ENCODE data around the gene DOHH. TPM values are rescaled to one million over a fixed set of nuclear protein-coding genes. Genes with fewer than 3 reads are reported as not detected.

The DOHH gene
- total and polyA plus RNA-seq, 9 of the 15 experiments (the other 6 are each of a cell fraction or from before 2014, with no cell fraction given) = 0.14 to 47.2 (median 5.1) TPM

- in situ Hi-C loops (cut with MboI) (no loop called here), intact Hi-C loops (cut with micrococcal nuclease) (loop anchor here (1.0 to 10.0 kb wide), 2 partner anchors 32 to 60 kb away; partner anchors contain the start of gene TBXA2R)
- Histone ChIP-seq H3K27me3 (ENCODE audit: control insufficient read depth in 2 of 2, insufficient read depth in 2 of 2, low read length in 2 of 2) (no peaks in the 10 kb centered on the region), H3K4me2 (ENCODE audit: insufficient read depth, low read length) (no peak overlapping the region), H3K36me3 (ENCODE audit: control insufficient read depth, insufficient read depth, low read length) (peaks cover 65% of the 10 kb centered on the region; the same call in 2 of the 3 replicates), H2AFZ (ENCODE audit: low read depth, low read length) (no peak overlapping the region), H3K4me3 (no peak overlapping the region), H3K4me1 (replicated peaks in 1 of 2; ENCODE audit: control insufficient read depth in 2 of 2, insufficient read depth in 2 of 2, low read length in 2 of 2) (peaks cover 0 to 49% of the 10 kb centered on the region in 2 experiments; a peak in 3 of 5 replicates), H3K9ac (ENCODE audit: insufficient read depth in 1 of 2, low read depth in 2 of 2, low read length in 2 of 2) (0 out of 4 replicates have a peak overlapping the region, but pooled peaks of 1 of the 2 experiments have one; percentile 6), H4K20me1 (replicated peaks; ENCODE audit: control insufficient read depth, insufficient read depth, low read length) (peaks cover 5% of the 10 kb centered on the region; the same call in 1 of the 2 replicates), H3K9me1 (ENCODE audit: control insufficient read depth, insufficient read depth, low read length) (no peaks in the 10 kb centered on the region), H3K9me3 (replicated peaks; ENCODE audit: control insufficient read depth, insufficient read depth, low read depth, low read length) (no peaks in the 10 kb centered on the region), H3K79me2 (ENCODE audit: control insufficient read depth, insufficient read depth, low read length) (no peaks in the 10 kb centered on the region), H3K27ac (ENCODE audit: extremely low read depth, low read depth, low read length) (no peak overlapping the region)
- CTCF ChIA-PET (ENCODE audit: low intra/inter-chr PET ratio) = interaction anchor here (0.6 to 2.1 kb wide), 4 partner anchors 29 to 308 kb away, joined by 3 to 19 read pairs (median 4); no protein-coding TSS in a partner anchor
- FAIRE-seq (peak; percentile 93), DNase-seq (ENCODE audit: extremely low read depth in 1 of 4, low spot score in 3 of 4) (peak; percentile 81 to 85 (median 84)), ATAC-seq (peak; percentile 93)
- no TSS peak for BruUV-seq (replicated peaks)
- 31% methylated on average over 12 of the region's 30 CpGs for WGBS (ENCODE audit: insufficient coverage, low coverage, missing lambda C conversion rate)
- POLR2A ChIA-PET = interaction anchor here (0.6 to 1.3 kb wide), 4 partner anchors 12 to 126 kb away, joined by 3 to 5 read pairs (median 3); partner anchors contain the start of gene MFSD12
- TF ChIP-seq MTA3 (IDR thresholded peaks at IDR 0.05; ENCODE audit: borderline replicate concordance) (peak; percentile 64; the same call in 1 of the 2 replicates), KDM2B (CRISPR knock-in tag; IDR thresholded peaks at IDR 0.05) (no peak), BCOR (IDR thresholded peaks at IDR 0.05) (peak; percentile 91), TAL1 (IDR thresholded peaks at IDR 0.05) (no peak), CBX1 (IDR thresholded peaks at IDR 0.05; ENCODE audit: low read depth) (peak; percentile 32; the same call in 1 of the 2 replicates), TFAM (CRISPR knock-in tag; conservative IDR thresholded peaks at IDR 0.05) (no peak), NFIC (IDR thresholded peaks at IDR 0.05) (peak; percentile 26; the same call in 1 of the 2 replicates), HSF4 (CRISPR knock-in tag; IDR thresholded peaks at IDR 0.05; ENCODE audit: borderline replicate concordance) (no peak), SMC3 (conservative IDR thresholded peaks at IDR 0.05; ENCODE audit: insufficient read depth, low read depth, low read length) (peak; percentile 93), SAFB2 (IDR thresholded peaks at IDR 0.05; ENCODE audit: borderline replicate concordance, low read depth, low read length, severe bottlenecking) (no peak), FOXA3 (CRISPR knock-in tag; conservative IDR thresholded peaks at IDR 0.05 in 1 of 2, IDR thresholded peaks at IDR 0.05 in 1 of 2) (no peak), CTBP1 (IDR thresholded peaks at IDR 0.05; ENCODE audit: borderline replicate concordance) (peak; percentile 60; the same call in 1 of the 2 replicates), ZNF217 (CRISPR knock-in tag; IDR thresholded peaks at IDR 0.05) (no peak), RBBP5 (IDR thresholded peaks at IDR 0.05; ENCODE audit: borderline replicate concordance, insufficient read depth, low read length, poor library complexity, severe bottlenecking) (no peak)
- TF ChIP-seq, protein P1, sequence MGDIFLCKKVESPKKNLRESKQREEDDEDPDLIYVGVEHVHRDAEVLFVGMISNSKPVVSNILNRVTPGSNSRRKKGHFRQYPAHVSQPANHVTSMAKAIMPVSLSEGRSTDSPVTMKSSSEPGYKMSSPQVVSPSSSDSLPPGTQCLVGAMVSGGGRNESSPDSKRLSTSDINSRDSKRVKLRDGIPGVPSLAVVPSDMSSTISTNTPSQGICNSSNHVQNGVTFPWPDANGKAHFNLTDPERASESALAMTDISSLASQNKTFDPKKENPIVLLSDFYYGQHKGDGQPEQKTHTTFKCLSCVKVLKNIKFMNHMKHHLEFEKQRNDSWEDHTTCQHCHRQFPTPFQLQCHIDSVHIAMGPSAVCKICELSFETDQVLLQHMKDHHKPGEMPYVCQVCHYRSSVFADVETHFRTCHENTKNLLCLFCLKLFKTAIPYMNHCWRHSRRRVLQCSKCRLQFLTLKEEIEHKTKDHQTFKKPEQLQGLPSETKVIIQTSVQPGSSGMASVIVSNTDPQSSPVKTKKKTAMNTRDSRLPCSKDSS (IDR thresholded peaks at IDR 0.05; ENCODE audit: low read depth, partially characterized antibody) = no peak
- TF ChIP-seq, protein P2, sequence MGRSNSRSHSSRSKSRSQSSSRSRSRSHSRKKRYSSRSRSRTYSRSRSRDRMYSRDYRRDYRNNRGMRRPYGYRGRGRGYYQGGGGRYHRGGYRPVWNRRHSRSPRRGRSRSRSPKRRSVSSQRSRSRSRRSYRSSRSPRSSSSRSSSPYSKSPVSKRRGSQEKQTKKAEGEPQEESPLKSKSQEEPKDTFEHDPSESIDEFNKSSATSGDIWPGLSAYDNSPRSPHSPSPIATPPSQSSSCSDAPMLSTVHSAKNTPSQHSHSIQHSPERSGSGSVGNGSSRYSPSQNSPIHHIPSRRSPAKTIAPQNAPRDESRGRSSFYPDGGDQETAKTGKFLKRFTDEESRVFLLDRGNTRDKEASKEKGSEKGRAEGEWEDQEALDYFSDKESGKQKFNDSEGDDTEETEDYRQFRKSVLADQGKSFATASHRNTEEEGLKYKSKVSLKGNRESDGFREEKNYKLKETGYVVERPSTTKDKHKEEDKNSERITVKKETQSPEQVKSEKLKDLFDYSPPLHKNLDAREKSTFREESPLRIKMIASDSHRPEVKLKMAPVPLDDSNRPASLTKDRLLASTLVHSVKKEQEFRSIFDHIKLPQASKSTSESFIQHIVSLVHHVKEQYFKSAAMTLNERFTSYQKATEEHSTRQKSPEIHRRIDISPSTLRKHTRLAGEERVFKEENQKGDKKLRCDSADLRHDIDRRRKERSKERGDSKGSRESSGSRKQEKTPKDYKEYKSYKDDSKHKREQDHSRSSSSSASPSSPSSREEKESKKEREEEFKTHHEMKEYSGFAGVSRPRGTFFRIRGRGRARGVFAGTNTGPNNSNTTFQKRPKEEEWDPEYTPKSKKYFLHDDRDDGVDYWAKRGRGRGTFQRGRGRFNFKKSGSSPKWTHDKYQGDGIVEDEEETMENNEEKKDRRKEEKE (IDR thresholded peaks at IDR 0.05; ENCODE audit: borderline replicate concordance in 1 of 2, control insufficient read depth in 1 of 2, low read depth in 2 of 2, low read length in 1 of 2) = no peak
These were observed 44.5 kb upstream of the DOHH start for GRCh38 chr19:3544742-3545668.
